Measurements from ENCODE around the gene TRABD.
"Not testable (repeated sequence)": the region's sequence is repeated elsewhere in the genome, so short reads cannot be mapped to it uniquely, and the experiment has no call there.

Gene TRABD

GRCh38 chr22:50151571-50152537, 33.9 kb upstream of the TRABD start:
- DNase-seq (ENCODE audit: low read depth in 3 of 3, low spot score in 1 of 3) = no peak

DNA sequence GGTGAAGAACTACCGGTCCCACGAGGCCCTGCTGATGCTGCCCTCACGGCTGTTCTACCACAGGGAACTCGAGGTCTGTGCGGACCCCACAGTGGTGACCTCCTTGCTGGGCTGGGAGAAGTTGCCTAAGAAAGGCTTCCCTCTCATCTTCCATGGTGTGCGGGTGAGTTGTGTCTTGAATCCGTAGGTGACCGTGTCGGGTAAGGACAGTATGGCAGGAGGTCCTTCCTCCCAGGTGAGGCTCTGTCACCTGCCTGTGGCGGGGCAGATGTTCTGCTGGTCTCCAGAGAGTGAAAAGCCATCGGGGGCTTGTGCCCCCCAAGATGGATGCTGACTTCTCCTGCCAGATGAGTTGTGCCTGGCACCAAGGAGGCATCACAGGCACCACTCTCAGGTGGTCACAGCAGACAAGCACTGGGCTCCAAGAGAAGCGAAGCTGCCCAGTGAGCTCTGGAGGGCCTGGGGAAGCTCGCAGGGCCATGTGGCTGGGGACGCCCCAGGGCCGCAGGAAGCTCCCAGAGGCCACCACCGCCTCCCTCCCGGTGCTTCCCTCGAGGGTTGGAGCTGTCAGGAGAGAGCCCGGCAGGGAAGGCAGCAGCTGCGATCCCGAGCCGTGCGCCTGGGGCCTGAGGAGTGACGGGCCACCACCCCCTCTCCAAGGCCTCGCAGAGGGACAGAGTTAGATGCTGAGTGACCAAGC, 32.5 kb upstream of the TRABD start:
- no peak for DNase-seq (ENCODE audit: low read depth in 3 of 3, low spot score in 1 of 3)

DNA sequence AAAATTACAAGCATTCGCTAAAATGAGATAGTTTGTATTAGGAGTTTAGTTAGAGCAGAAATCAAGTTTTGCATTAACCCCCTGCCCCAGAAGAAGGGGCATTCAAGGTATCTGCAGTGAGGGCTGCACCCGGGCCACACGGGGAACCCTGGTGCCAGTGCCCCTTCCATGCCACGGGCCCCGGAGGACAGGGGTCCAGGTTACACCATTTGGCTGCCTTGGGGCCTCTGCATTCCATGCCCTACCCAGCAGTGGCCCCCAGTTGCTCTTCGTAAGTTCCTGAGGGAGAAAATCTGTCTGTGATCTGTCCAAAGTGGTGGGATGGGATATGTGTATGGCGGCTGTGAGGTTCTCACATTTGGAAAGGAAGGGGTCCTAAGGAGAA, 32.0 kb upstream of the TRABD start:
- DNase-seq (ENCODE audit: low read depth in 3 of 3, low spot score in 1 of 3) = no peak

DNA sequence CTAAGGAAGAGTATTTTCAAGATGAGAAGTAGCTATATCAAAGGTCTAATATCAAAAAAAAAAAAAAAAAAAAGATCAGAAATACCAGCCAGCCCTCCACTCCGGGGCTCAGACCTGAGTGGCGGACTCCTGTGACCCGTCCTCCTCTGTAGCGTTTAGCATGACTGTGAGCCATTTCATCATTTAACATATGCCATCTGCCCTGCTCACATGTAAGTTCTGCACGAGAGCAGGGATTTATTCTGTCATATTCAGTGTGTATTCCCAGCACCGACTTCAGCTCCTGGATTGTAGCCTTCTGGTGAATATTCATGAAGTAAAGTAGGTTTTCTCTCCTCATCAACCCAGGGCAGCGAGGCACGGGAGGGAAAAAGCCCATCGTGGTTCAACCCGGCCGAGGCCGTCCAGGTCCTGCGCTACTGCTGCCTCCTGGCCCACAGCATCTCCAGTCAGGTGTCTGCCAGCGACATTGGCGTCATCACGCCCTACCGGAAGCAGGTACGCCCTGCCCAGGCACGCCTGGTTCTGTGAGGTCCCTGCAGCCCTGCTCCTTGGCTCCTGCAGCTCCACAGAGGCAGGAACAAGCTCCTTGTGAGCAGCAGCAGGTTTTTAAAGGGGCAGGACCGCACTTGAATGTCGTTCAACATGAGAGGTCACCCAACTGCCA, 27.9 kb upstream of the TRABD start:
- DNase-seq (ENCODE audit: low read depth in 3 of 3, low spot score in 1 of 3) = no peak

DNA sequence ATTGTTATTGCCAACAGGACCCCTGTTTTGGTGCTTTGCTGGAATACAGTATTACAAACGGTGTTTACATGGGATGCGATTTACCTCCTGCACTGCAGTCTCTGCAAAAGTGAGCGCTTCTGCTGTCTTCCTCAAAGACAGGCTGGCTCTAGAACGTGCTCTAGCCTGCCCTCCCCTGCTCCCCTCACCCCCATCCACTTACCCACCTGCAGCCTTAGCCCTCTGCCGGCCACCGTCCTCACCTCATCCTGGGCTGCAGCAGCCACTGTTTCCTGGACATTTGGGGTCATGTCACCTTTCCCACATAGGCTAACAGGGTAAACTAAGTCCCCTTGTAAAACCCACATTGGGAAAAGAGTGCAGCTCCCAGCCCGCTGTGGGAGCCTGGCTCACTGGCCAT, 24.8 kb upstream of the TRABD start:
- no peak for DNase-seq (ENCODE audit: low read depth in 3 of 3, low spot score in 1 of 3)

- DNase-seq (ENCODE audit: low read depth in 3 of 3, low spot score in 1 of 3) = no peak
These were observed 24.0 kb upstream of the TRABD start for GRCh38 chr22:50161508-50162390.

DNA sequence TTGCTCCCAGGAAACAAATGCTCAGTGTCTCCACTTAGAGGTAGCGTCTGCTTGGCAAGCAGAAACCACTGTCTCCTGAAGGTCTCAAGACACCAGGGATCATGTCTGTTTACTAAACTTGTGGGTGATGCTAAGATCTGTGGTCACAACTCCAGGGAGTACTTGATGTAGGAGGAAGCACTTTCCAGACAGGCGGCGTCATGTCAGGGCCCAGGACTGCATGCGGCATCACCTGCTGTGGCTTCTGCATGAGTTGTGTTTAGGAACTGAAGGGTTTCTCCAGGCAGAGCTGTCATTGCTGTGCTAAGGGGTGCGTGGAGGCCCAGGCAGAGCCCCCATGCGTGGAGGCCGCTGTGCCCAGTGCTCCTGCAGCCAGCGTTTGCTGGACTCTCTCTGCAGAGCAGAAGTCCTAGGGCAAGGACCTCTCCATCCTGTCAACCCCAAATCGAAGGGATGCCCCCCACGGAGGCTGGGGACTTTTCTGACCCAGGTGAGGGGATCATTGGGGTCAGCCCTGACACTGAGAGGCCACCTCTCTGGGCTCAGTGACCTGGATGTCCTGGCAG, 23.2 kb upstream of the TRABD start:
- DNase-seq (ENCODE audit: low read depth in 3 of 3, low spot score in 1 of 3) = no peak

DNA sequence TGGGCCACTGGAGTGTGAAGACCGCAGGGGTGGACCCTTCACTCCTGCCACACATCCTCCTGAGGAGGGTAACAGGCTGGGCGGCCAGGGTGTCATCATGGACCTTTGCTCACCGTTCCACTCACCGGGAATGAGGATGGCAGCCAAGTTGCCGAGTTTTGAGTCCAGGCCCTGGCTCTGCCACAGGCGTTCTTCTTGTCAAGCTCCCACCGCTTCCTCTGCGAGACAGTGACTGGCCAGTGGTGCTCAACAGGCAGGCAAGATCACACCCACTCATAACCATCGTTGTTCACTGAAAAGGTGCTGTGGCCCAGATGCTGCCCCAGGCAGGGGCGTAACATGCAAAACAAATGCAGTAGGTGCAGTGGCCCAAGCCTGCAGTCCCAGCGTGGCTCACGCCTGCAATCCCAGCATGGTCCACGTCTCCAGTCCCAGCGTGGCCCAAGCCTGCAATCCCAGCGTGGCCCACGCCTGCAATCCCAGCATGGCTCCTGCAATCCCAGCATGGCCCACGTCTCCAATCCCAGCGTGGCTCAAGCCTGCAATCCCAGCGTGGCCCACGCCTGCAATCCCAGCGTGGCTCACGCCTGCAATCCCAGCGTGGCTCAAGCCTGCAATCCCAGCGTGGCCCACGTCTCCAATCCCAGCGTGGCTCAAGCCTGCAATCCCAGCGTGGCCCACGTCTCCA, 20.1 kb upstream of the TRABD start:
- DNase-seq (ENCODE audit: low read depth in 3 of 3, low spot score in 1 of 3) = no peak

- no peak for DNase-seq (ENCODE audit: low read depth in 3 of 3, low spot score in 1 of 3)
These were observed 17.8 kb upstream of the TRABD start for GRCh38 chr22:50167689-50168489.

- not testable (repeated sequence) for DNase-seq (ENCODE audit: low read depth in 3 of 3, low spot score in 1 of 3)
These were observed 17.1 kb upstream of the TRABD start for GRCh38 chr22:50168490-50169180.

GRCh38 chr22:50169181-50169759, 16.4 kb upstream of the TRABD start:
- DNase-seq (ENCODE audit: low read depth in 3 of 3, low spot score in 1 of 3) = no peak

DNA sequence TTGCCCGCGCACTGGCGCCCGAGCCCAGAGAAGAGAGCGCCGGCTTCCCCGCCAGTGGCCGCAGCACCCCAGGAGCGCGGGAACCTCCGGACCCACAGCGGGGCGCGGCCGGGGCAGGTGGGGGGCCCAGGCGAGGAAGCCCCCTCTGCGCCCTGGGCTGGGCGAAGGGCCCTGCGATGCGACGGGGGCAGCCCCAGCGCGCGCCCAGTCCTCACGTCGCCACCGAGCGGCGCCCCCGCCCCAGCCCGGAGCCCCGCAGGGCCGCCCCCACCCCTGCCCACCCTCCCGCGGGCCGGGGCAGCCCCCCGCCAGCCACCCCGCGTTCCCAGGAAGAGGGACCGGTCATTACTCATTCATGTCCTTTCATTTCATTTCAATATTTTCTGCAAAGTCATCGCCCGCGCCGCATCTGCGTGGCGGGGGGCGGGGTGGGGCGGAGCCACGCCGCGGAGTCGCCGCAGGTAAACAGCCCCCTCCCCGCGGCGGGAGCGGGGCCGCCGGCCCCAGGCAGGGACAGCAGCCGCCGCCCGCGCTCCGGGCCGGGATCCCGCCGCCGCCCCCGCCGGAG, 15.9 kb upstream of the TRABD start:
- DNase-seq (ENCODE audit: low read depth in 3 of 3, low spot score in 1 of 3) = peak in 1 of 3 donors; percentile 56

- DNase-seq (ENCODE audit: low read depth in 3 of 3, low spot score in 1 of 3) = no peak
These were observed 15.0 kb upstream of the TRABD start, which contains the start of gene PANX2 for GRCh38 chr22:50170453-50171318. TSS of gene PANX2 (plus strand) at chr22:50170731. CDS start at chr22:50170731, 0 bp downstream.

DNA sequence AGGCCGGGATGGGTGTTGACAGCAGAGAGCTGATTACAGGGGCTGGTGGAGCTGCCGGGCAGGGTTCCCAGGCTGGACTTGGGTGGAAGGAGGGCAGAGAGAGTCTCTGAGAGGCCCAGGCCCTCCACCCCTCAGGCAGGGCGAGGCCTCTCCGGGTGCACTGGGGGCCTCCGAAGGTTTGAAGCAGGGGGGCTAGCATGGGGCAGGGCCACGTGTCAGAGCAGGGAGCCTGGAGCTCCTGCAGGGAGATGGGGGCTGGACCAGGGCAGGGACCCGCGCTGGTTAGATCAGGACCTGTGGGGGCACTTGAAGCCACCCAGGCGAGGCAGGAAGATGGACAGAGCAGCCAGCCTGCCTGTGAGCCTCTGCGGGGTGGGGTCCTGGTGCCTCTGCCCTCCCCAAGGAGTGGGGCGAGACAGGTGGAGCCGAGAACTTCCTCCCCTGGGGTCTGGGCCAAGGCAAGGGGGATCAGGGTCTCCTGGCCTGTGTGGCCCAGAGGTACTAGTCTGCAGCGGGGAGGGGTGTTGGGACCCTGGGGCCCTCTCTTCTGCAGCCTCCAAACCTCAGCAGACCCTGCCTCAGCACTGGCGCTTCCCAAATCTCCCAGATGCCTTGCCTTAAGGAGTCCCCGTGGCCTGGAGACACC, 14.3 kb upstream of the TRABD start:
- no peak for DNase-seq (ENCODE audit: low read depth in 3 of 3, low spot score in 1 of 3)

DNA sequence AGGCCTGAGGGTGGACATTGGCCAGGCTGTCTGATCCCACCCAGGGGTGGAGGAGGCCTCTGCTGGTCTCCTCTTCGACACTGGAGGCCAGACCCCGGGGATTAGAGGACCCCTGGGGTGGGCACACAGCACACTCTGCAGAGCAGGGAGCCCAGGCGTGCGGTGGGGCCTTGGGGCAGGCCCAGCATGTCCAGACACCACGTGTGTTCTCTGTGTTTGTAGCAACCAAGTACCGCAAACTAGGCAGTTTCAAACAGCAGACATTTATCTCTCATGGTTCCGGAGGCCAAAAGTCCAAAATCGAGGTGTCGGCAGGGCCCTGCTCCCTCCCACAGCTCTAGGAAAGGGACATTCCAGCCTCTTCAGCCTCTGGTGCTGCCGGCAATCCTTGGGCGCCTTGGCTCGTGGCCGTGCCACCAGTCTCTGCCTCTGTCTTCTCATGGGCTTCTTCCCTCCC, 13.7 kb upstream of the TRABD start:
- DNase-seq (ENCODE audit: low read depth in 3 of 3, low spot score in 1 of 3) = no peak

DNA sequence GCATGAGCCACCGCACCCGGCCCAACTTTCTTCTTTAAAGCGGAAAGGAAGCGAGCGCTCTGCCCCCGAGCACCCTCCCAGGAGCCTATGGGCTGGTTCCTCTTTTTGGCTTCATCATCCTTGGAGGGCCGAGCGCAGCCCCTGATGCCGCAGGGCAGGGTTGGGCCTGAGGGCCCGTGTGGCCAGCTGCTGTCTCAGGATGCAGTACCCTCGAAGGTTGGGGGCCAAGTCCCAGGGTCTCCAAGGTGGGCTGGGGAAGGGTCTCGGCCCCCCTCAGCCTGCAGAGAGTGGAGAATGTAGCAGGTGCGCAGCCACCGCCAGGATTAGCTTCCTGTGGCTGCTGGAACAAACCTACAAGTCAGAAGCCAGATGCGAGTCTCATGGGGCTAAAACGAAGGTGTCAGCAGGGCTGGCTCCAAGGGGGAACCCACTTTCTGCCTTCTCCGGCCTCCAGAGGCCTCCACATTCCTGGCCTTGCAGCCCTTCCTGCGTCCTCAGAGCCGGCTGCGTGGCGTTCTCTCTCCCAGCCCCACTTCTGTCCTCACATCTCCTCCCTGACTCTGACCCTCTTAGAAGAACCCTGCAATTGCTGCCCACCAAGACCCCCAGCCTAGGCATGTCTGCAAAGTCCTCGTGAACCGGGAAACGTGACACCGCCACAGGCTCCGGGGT, 12.3 kb upstream of the TRABD start:
- no peak for DNase-seq (ENCODE audit: low read depth in 3 of 3, low spot score in 1 of 3)

Data from stimulated activated CD4-positive, alpha-beta T cell treated with anti-CD3 and anti-CD28 coated beads, TNF-alpha, amount 100 ng/mL, for 1 hour (primary cell).